Stimulated activated CD8-positive, alpha-beta memory T cell treated with anti-CD3 and anti-CD28 coated beads, Interleukin-12 subunit alpha, Interleukin-12 subunit beta, amount 100 ng/mL, for 24 hours (primary cell): ENCODE results near the gene PUSL1.
"Not testable (repeated sequence)": the region's sequence is repeated elsewhere in the genome, so short reads cannot be mapped to it uniquely, and the experiment has no call there.

Source experiments
- DNase-seq: peaks from one replicate; pipeline ENCODE4 v3.0.0-alpha.2; 2020; ENCODE audit errors: extremely low read depth

PUSL1 gene

GRCh38 chr1:1310109-1310385, 1.6 kb downstream of the PUSL1 start:
- no peak for DNase-seq

- DNase-seq, result no peak
Observed at GRCh38 chr1:1310476-1311053, 2.2 kb downstream of the PUSL1 start.

GRCh38 chr1:1311107-1312104, 3.0 kb downstream of the PUSL1 start:
- no peak for DNase-seq

GRCh38 chr1:1312450-1313314, 4.3 kb downstream of the PUSL1 start:
- no peak for DNase-seq

GRCh38 chr1:1313500-1314236, 5.3 kb downstream of the PUSL1 start:
- no peak for DNase-seq

GRCh38 chr1:1314237-1314586, 5.8 kb downstream of the PUSL1 start:
- no peak for DNase-seq

GRCh38 chr1:1314678-1315335, 6.4 kb downstream of the PUSL1 start:
- DNase-seq, result no peak

GRCh38 chr1:1315435-1315954, 7.1 kb downstream of the PUSL1 start:
- DNase-seq, result no peak

GRCh38 chr1:1316199-1316598, 7.8 kb downstream of the PUSL1 start:
- DNase-seq, result not testable (repeated sequence)

GRCh38 chr1:1317420-1317819, 9.0 kb downstream of the PUSL1 start:
- no peak for DNase-seq

GRCh38 chr1:1318131-1318652, 9.8 kb downstream of the PUSL1 start:
- no peak for DNase-seq

- DNase-seq, result no peak
Observed at GRCh38 chr1:1318777-1319645, 10.6 kb downstream of the PUSL1 start.

- DNase-seq, result no peak
Observed at GRCh38 chr1:1319646-1319941, 11.2 kb downstream of the PUSL1 start.

GRCh38 chr1:1320666-1321448, 12.5 kb downstream of the PUSL1 start:
- DNase-seq, result no peak

- no peak for DNase-seq
Observed at GRCh38 chr1:1321477-1321876, 13.1 kb downstream of the PUSL1 start.

GRCh38 chr1:1322418-1322817, 14.0 kb downstream of the PUSL1 start:
- no peak for DNase-seq

- DNase-seq, result no peak
Observed at GRCh38 chr1:1322952-1323351, 14.6 kb downstream of the PUSL1 start.

GRCh38 chr1:1324084-1324523, 15.7 kb downstream of the PUSL1 start:
- DNase-seq, result no peak
